ENCODE measurements around the gene NUDT19. TPM values are rescaled to one million over a fixed set of nuclear protein-coding genes. Genes with fewer than 3 reads are reported as not detected.

The NUDT19 gene
- total and polyA plus RNA-seq, 2 donors (not counting 3 experiments of a cell fraction or from before 2014, with no cell fraction given): 6.6 to 14.0 TPM

DNA sequence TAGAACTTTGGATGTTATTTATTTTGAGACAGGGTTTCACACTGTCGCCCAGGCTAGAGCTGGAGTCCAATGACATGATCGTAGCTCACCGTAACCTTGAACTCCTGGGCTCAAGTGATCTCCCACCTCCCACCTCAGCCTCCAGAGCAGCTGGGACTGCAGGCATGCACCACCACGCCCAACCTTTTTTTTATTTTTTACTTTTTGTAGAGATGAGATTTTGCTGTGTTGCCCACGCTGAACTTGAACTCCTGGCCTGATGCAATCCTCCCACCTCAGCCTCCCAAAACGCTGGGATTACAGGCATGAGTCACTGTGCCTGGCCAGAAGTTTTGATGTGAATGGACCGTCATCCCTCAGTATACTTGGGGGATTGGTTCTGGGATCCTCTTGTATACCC lies 30.3 kb upstream of the NUDT19 start:
- BruUV-seq (replicated peaks): no TSS peak
- Histone ChIP-seq H3K4me2 (ENCODE audit: insufficient read depth, low read length) (no peak overlapping the region), H3K27ac (ENCODE audit: insufficient read depth, low read depth, low read length) (peak overlapping the region; percentile 63), H3K4me3 (replicated peaks in 1 of 3; ENCODE audit: insufficient read depth in 1 of 3, low read depth in 1 of 3, low read length in 3 of 3) (no peak overlapping the region), H3K36me3 (ENCODE audit: control insufficient read depth in 2 of 2, extremely low read depth in 1 of 2, insufficient read depth in 2 of 2, low read length in 2 of 2) (peaks cover 0 to 3% of the 10 kb centered on the region in 2 experiments), H3K79me2 (ENCODE audit: control insufficient read depth, insufficient read depth, low read length) (peaks cover 42% of the 10 kb centered on the region), H3K4me1 (ENCODE audit: control insufficient read depth, extremely low read depth, insufficient read depth, low read length) (peaks cover 7% of the 10 kb centered on the region), H3K9me1 (replicated peaks; ENCODE audit: control insufficient read depth, extremely low read depth, insufficient read depth, low read length) (no peaks in the 10 kb centered on the region), H3K9me3 (replicated peaks; ENCODE audit: control insufficient read depth, insufficient read depth, low read length) (no peaks in the 10 kb centered on the region), H2AFZ (ENCODE audit: low read depth, low read length) (no peak overlapping the region), H4K20me1 (replicated peaks; ENCODE audit: control insufficient read depth, extremely low read depth, insufficient read depth, low read length) (no peaks in the 10 kb centered on the region), H3K27me3 (ENCODE audit: control insufficient read depth in 2 of 2, insufficient read depth in 2 of 2, low read length in 2 of 2) (no peaks in the 10 kb centered on the region), H3K9ac (replicated peaks; ENCODE audit: extremely low read depth, insufficient read depth, low read length) (no peak overlapping the region)
- TF ChIP-seq FOS (IDR thresholded peaks at IDR 0.05; ENCODE audit: borderline replicate concordance, insufficient read depth, low read length) (no peak), MYC (IDR thresholded peaks at IDR 0.05; ENCODE audit: low read depth, low read length) (no peak), POLR2A (IDR thresholded peaks at IDR 0.05; ENCODE audit: low read depth, low read length) (no peak), GATA2 (IDR thresholded peaks at IDR 0.05; ENCODE audit: insufficient read depth, insufficient read length, low read depth, low read length) (no peak), EZH2 (IDR thresholded peaks at IDR 0.05; ENCODE audit: borderline replicate concordance, low read depth, low read length, severe bottlenecking) (no peak), JUN (IDR thresholded peaks at IDR 0.05; ENCODE audit: borderline replicate concordance, insufficient read depth, insufficient read length, low read depth) (no peak), CTCF (IDR thresholded peaks at IDR 0.05; ENCODE audit: extremely low read depth in 1 of 2, insufficient read depth in 1 of 2, low read depth in 1 of 2, low read length in 2 of 2) (no peak), POLR2AphosphoS5 (IDR thresholded peaks at IDR 0.05; ENCODE audit: insufficient read depth, low read depth, low read length) (no peak)
- TF ChIP-seq, protein P1, sequence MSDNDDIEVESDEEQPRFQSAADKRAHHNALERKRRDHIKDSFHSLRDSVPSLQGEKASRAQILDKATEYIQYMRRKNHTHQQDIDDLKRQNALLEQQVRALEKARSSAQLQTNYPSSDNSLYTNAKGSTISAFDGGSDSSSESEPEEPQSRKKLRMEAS (IDR thresholded peaks at IDR 0.05; ENCODE audit: insufficient read depth, insufficient read length): no peak
- intact Hi-C loops (cut with micrococcal nuclease) (no loop called here), dilution Hi-C loops (cut with MboI; ENCODE audit: extremely low pct_ligation_motif_present, low sequenced_read_pairs) (no loop called here)
- ChIA-PET CTCF (no interaction called here), POLR2A (no interaction called here)
- FAIRE-seq (no peak), DNase-seq (ENCODE audit: low read depth, low spot score) (no peak)
